Ovary (tissue), 9 donors: ENCODE results near the gene NCOA1. TPM values are rescaled to one million over a fixed set of nuclear protein-coding genes. Genes with fewer than 3 reads are reported as not detected.

ENCODE experiments used
- DNase-seq, 5 donors: peaks; one replicate each; pipeline ENCODE4 v3.0.0-alpha.2; 2019 to 2020
- H3K27ac ChIP-seq, 2 donors: fragments of 200-600 bp; one replicate each; pipeline versions ENCODE4 v1.5.1 to v1.8.0; 2019 to 2022
- H3K27me3 ChIP-seq: fragments of 200-600 bp; one replicate; pipeline ENCODE4 v1.8.0; 2022
- H3K36me3 ChIP-seq: fragments of 200-600 bp; sonication (generic); one replicate; pipeline ENCODE4 v1.5.1; 2019
- H3K4me1 ChIP-seq: one replicate; pipeline ENCODE4 v1.8.1; 2013; ENCODE audit warnings: mild to moderate bottlenecking, moderate library complexity; ENCODE audit not compliant: insufficient read depth
- H3K4me3 ChIP-seq: fragments of 200-600 bp; sonication (generic); one replicate; pipeline ENCODE4 v1.5.1; 2017
- H3K9me3 ChIP-seq, 2 donors: fragments of 200-600 bp in 1 of 2; sonication (generic) in 1 of 2; one replicate each; pipeline versions ENCODE4 v1.5.1 to v1.8.1; 2013 to 2019; ENCODE audit warnings: mild to moderate bottlenecking in 1 of 2, moderate library complexity in 1 of 2
- EP300 ChIP-seq: sonication (generic); formaldehyde crosslinking; IDR thresholded peaks from one replicate; pipeline ENCODE4 v1.6.1; 2017; ENCODE audit warnings: antibody characterized with exemption
- POLR2A ChIP-seq: fragments of 450-650 bp; IDR thresholded peaks from one replicate; pipeline ENCODE4 v1.6.1; 2017; ENCODE audit warnings: antibody characterized with exemption, mild to moderate bottlenecking, moderate library complexity
- WGBS, 3 donors: extraction: QIAGEN DNeasy Blood & Tissue Kit in 1 of 3; methylation state at CpG; one replicate each; pipeline versions ENCODE4 v1.1.5 to v1.1.7; 2013 to 2017; 5-methylcytosine and 5-hydroxymethylcytosine counted together
- intact Hi-C, 4 donors: fragments of 100-400 bp; cut with DNase I; formaldehyde crosslinking; loops; one replicate each; pipeline versions ENCODE4 v1.11.0 to v1.15.1; 2022 to 2023
- polyA plus RNA-seq, 2 donors: library from polyadenylated mRNA; stranded (reverse); fragments of 200-250 nt in 1 of 2; fragments of 350-450 nt in 1 of 2; fragmentation: Illumina TruSeq in 1 of 2; extraction: RNeasy Lipid Tissue Mini Kit (QIAGEN cat#74804) in 1 of 2; gene quantifications; one replicate each; pipeline ENCODE4 v1.2.3, GENCODE V29; 2013 to 2014
- total RNA-seq, 7 donors: library from RNA; depleted of rRNA in 2 of 7; stranded (reverse); fragments of >200 nt in 2 of 7; fragmentation: NEBNext Ultra II Directional in 3 of 7; extraction: Animal tissue kit (Norgen Biotek cat#: 25700) in 3 of 7; gene quantifications; one replicate each; pipeline versions ENCODE4 v1.1.0 to v1.2.4, GENCODE V29; 2016 to 2023
- TF ChIP-seq, protein P1 (sequence below), 3 donors: fragments of 450-650 bp in 2 of 3; fragments of 200-600 bp in 1 of 3; IDR thresholded peaks; one replicate each; pipeline versions ENCODE4 v1.5.1 to v1.8.0; 2016 to 2022; ENCODE audit warnings: antibody characterized with exemption in 3 of 3, mild to moderate bottlenecking in 1 of 3
- donor health status: DM: no; HTN: no; CAD: no; lungs with moderate emphysema.
- donor health status: DM: no; HTN: no; CAD: no.
- donor health status: Bipolar disorder and iron deficiency.
- donor health status: DM: yes; HTN: yes; CAD: no.
- donor health status: DM: no; HTN: no; CAD: no.
- donor health status: DM: yes; HTN: yes; CAD: no.

The NCOA1 gene
- total and polyA plus RNA-seq, 9 donors, result 20.2 to 69.0 (median 57.3) TPM

DNA sequence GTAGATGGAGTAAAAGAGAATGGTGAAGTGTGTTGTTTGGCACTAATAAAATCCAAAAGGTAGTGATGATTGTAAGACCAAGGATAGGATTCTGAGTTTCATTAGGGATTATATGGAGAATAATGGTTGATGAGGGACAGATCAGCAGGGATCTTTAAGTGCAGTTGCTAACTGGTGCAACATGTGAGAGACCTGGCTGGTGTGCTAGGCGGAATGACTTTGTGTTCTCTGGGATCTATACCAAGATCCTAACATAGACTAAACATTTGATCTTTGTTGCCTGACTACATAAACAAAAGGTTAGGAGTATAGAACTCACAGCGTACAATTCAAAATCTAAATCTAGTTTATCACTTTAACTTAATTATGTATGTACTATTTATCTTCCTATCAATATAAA is 166.8 kb downstream of the NCOA1 start:
- H3K27ac ChIP-seq, result no peak overlapping the region
- no peak for DNase-seq
- H3K4me1 ChIP-seq, result peaks cover 2% of the 10 kb centered on the region
- H3K27me3 ChIP-seq, result no peaks in the 10 kb centered on the region
- WGBS, 3 donors, result 80 to 86% (median 85%) methylated on average over 2 of the region's 2 CpGs
- H3K36me3 ChIP-seq, result no peaks in the 10 kb centered on the region
- no peaks in the 10 kb centered on the region for H3K9me3 ChIP-seq
- intact Hi-C loops, result no loop called here
- TF ChIP-seq POLR2A, result no peak
- no peak for TF ChIP-seq EP300
- TF ChIP-seq, protein P1, sequence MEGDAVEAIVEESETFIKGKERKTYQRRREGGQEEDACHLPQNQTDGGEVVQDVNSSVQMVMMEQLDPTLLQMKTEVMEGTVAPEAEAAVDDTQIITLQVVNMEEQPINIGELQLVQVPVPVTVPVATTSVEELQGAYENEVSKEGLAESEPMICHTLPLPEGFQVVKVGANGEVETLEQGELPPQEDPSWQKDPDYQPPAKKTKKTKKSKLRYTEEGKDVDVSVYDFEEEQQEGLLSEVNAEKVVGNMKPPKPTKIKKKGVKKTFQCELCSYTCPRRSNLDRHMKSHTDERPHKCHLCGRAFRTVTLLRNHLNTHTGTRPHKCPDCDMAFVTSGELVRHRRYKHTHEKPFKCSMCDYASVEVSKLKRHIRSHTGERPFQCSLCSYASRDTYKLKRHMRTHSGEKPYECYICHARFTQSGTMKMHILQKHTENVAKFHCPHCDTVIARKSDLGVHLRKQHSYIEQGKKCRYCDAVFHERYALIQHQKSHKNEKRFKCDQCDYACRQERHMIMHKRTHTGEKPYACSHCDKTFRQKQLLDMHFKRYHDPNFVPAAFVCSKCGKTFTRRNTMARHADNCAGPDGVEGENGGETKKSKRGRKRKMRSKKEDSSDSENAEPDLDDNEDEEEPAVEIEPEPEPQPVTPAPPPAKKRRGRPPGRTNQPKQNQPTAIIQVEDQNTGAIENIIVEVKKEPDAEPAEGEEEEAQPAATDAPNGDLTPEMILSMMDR (IDR thresholded peaks at IDR 0.05), result no peak
- H3K4me3 ChIP-seq, result no peak overlapping the region

DNA sequence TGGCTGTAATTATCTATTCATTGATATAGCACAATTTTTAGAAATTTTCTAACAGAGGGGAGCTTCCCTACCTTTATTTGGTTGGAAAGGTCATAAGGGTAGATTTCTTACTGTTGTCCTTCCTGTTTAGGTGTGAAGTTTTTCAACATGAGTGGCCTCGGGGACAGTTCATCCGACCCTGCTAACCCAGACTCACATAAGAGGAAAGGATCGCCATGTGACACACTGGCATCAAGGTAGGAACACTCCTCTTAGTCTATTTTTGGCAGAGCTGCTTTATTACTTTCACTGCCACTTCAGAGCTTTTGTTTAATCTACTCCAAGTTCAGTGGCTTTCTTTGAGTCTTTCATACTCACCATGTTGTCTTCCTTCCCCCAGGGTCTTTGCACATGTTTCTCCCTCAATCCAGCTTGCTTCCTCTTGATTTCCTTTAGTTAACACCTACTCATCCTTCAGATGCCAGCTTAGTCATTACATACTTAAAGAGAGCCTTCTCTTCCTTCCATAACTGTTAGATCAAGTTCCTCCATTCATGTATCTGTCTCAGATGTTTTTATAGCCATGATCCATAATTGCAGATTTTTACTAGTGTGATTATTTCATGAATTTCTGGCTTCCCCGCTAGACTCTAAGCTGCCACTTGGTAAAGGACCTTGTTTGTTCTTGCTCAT is 167.6 kb downstream of the NCOA1 start:
- TF ChIP-seq, protein P1 (IDR thresholded peaks at IDR 0.05), result no peak
- TF ChIP-seq POLR2A (no peak), EP300 (no peak)
- Histone ChIP-seq H3K9me3 (no peaks in the 10 kb centered on the region), H3K4me3 (no peak overlapping the region), H3K27me3 (no peaks in the 10 kb centered on the region), H3K36me3 (no peaks in the 10 kb centered on the region), H3K4me1 (peaks cover 2% of the 10 kb centered on the region), H3K27ac (no peak overlapping the region)
- intact Hi-C loops, result no loop called here
- 92 to 95% (median 94%) methylated on average over 4 of the region's 4 CpGs for WGBS, 3 donors
- no peak for DNase-seq

DNA sequence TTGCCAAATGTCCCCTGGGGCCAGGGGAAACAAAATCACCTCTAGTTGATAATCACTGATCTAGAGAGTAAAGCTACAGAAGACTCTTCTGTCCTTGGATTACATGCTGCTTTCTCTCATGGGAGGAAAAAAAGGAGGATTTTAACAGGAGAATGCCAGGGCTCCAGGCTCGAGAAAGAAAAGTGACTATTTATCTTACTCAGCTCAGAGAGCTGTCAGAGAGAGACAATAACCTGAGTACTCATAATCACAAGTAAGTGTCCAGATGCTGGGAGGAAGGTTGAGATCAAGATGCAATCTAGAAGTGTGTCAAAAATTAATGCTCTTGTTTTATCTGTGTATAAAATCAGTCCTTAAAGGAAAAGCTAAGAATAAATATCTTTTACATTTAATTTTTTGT is 168.8 kb downstream of the NCOA1 start:
- no peak for TF ChIP-seq EP300
- TF ChIP-seq, protein P1 (IDR thresholded peaks at IDR 0.05), result no peak
- TF ChIP-seq POLR2A, result no peak
- 50 to 60% (median 54%) methylated on average over 1 of the region's 1 CpG for WGBS, 3 donors
- no peaks in the 10 kb centered on the region for H3K27me3 ChIP-seq
- intact Hi-C loops, result no loop called here
- H3K4me1 ChIP-seq, result peaks cover 2% of the 10 kb centered on the region
- no peak overlapping the region for H3K4me3 ChIP-seq
- no peak for DNase-seq
- H3K27ac ChIP-seq, result no peak overlapping the region
- no peaks in the 10 kb centered on the region for H3K9me3 ChIP-seq
- no peaks in the 10 kb centered on the region for H3K36me3 ChIP-seq

DNA sequence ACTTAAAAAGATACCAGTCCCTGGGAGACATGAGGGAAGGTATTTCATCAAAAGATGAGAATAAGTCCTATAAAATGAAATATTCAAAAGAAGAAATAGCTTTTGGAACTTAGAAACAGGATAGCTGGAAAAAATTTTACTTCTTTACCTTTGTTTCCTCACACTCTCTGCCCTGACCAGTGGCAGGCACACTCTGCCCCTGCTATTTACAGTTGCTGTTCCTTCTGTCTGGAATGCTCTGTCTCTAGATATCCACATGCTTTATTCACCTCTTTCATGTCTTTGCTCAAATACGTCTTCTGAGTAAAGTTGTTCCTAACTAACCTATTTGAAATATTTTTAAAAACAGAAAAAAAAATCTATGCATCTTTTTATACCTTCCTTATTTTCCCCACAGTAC is 176.5 kb downstream of the NCOA1 start:
- no peak for DNase-seq
- H3K4me1 ChIP-seq, result no peaks in the 10 kb centered on the region
- no peaks in the 10 kb centered on the region for H3K36me3 ChIP-seq
- H3K9me3 ChIP-seq, result no peaks in the 10 kb centered on the region
- intact Hi-C loops, result no loop called here
- H3K4me3 ChIP-seq, result no peak overlapping the region
- H3K27ac ChIP-seq, result no peak overlapping the region
- H3K27me3 ChIP-seq, result no peaks in the 10 kb centered on the region
- WGBS, 3 donors, result 81 to 95% (median 93%) methylated on average over 1 of the region's 1 CpG
- TF ChIP-seq, protein P1 (IDR thresholded peaks at IDR 0.05), result no peak
- TF ChIP-seq EP300 (no peak), POLR2A (no peak)
